ELR (cell line): Measurements from ENCODE around the gene OTUB1.
A peak's percentile ranks its signal among the peaks of the same experiment; 100 is the strongest.

Experiments used
- DNase-seq: peaks from one replicate; pipeline ENCODE4 v3.0.0-alpha.2; 2015; ENCODE audit warnings: low read depth

OTUB1 gene

GRCh38 chr11:64005691-64006090 is 19.5 kb downstream of the OTUB1 start:
- no peak for DNase-seq

- no peak for DNase-seq
Measured at GRCh38 chr11:64006398-64006797, 20.2 kb downstream of the OTUB1 start.

GRCh38 chr11:64007160-64007628 is 21.0 kb downstream of the OTUB1 start:
- peak; percentile 76 for DNase-seq

- peak; percentile 61 for DNase-seq
Measured at GRCh38 chr11:64007629-64008282, 21.5 kb downstream of the OTUB1 start.

- DNase-seq: no peak
Measured at GRCh38 chr11:64008283-64008913, 22.2 kb downstream of the OTUB1 start.

GRCh38 chr11:64008914-64009633 is 22.8 kb downstream of the OTUB1 start:
- no peak for DNase-seq

GRCh38 chr11:64009710-64010109 is 23.5 kb downstream of the OTUB1 start:
- no peak for DNase-seq

- DNase-seq: no peak
Measured at GRCh38 chr11:64010783-64011182, 24.5 kb downstream of the OTUB1 start.

GRCh38 chr11:64011371-64011770 is 25.1 kb downstream of the OTUB1 start:
- DNase-seq: no peak

- no peak for DNase-seq
Measured at GRCh38 chr11:64013141-64013896, 27.1 kb downstream of the OTUB1 start.

- no peak for DNase-seq
Measured at GRCh38 chr11:64014356-64014755, 28.1 kb downstream of the OTUB1 start.

GRCh38 chr11:64015510-64015909 is 29.3 kb downstream of the OTUB1 start:
- no peak for DNase-seq

- no peak for DNase-seq
Measured at GRCh38 chr11:64015935-64016845, 30.0 kb downstream of the OTUB1 start.

GRCh38 chr11:64017945-64018224 is 31.6 kb downstream of the OTUB1 start:
- DNase-seq: no peak

- no peak for DNase-seq
Measured at GRCh38 chr11:64018310-64018709, 32.1 kb downstream of the OTUB1 start.

GRCh38 chr11:64019106-64020037 is 33.1 kb downstream of the OTUB1 start:
- no peak for DNase-seq

- no peak for DNase-seq
Measured at GRCh38 chr11:64020976-64021756, 34.9 kb downstream of the OTUB1 start.

GRCh38 chr11:64021757-64022093 is 35.5 kb downstream of the OTUB1 start:
- DNase-seq: no peak

GRCh38 chr11:64022125-64022784 is 36.0 kb downstream of the OTUB1 start:
- DNase-seq: no peak
